ENCODE data around the gene SLC35B4. TPM values are rescaled to one million over a fixed set of nuclear protein-coding genes. Genes with fewer than 3 reads are reported as not detected.

Gene SLC35B4
- total RNA-seq, 5 donors from 2014 or later (not counting 1 experiment from before 2014, with no cell fraction given) = 12.6 to 14.0 (median 13.5) TPM

DNA sequence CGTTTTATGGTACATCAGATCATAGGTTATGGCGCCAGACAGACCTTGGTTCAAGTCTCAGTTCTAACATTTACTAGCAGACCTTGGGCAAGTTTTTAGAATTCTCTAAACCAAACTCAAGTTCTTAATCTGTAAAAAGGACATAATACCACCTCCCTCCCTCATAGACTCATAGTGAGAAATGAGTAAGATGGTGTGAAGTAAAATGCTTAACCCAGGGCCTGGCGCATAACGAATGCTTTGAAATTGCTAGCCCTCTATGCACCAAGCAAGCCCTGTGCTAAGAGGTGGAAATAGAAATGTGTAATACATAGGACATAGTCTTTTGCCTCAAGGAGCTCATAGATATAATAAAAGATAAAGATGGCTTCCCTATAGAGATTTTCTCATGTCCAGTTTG, 17.7 kb upstream of the SLC35B4 start:
- no peaks in the 10 kb centered on the region for H3K9me3 ChIP-seq
- no peak overlapping the region for H3K27ac Mint-ChIP-seq
- no peak overlapping the region for H3K27ac ChIP-seq (ENCODE audit: low read length)
- H3K9me3 Mint-ChIP-seq = peaks cover 0 to 5% (median 0%) of the 10 kb centered on the region in 3 donors
- no peak overlapping the region for H3K4me3 Mint-ChIP-seq
- H3K36me3 Mint-ChIP-seq = no peaks in the 10 kb centered on the region
- no peaks in the 10 kb centered on the region for H3K4me1 Mint-ChIP-seq
- DNase-seq (no peak), ATAC-seq (replicated peaks in 1 of 4) (no peak)
- ChIA-PET POLR2A (no interaction called here), CTCF (interaction anchor here in 1 of 2 donors (0.9 kb wide), 1 partner anchor 25 kb away, joined by 3 read pairs; no protein-coding TSS in a partner anchor)
- 64% methylated on average over 2 of the region's 4 CpGs for whole genome bisulfite sequencing (ENCODE audit: insufficient coverage)
- H3K36me3 ChIP-seq (ENCODE audit: control insufficient read depth in 2 of 2, extremely low read depth in 1 of 2, insufficient read depth in 1 of 2, low read length in 1 of 2) = no peaks in the 10 kb centered on the region
- no peaks in the 10 kb centered on the region for H3K4me1 ChIP-seq (ENCODE audit: control insufficient read depth in 1 of 2, extremely low read depth in 1 of 2, insufficient read depth in 2 of 2, low read length in 2 of 2)
- peaks cover 22 to 30% of the 10 kb centered on the region in 2 donors for H3K27me3 Mint-ChIP-seq
- H3K27me3 ChIP-seq (replicated peaks in 1 of 2; ENCODE audit: control insufficient read depth in 2 of 2, extremely low read depth in 1 of 2, insufficient read depth in 2 of 2, low read length in 1 of 2) = peaks cover 0 to 10% of the 10 kb centered on the region in 2 experiments
- no peak overlapping the region for H3K4me3 ChIP-seq (ENCODE audit: control insufficient read depth in 1 of 2, extremely low read depth in 1 of 2, low read length in 1 of 2)

DNA sequence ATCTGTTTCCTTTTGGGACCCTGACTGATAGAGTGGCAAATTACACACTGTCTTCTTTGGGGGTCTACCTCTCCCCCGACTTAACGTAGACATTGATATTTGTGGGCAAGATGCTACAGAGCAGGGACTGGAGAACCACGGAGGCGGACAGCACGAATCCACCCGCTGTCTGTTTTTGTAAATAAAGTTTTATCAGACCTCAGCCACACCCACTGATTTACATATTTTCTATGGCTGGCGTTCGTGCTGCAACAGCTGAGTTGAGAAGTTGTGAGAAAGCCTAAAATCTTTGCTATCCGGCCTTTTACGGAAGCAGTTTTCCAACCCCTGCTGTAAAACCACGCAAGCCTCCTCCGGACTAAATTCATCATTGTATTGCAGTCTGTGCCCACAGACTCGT, 17.2 kb upstream of the SLC35B4 start:
- H3K36me3 ChIP-seq (ENCODE audit: control insufficient read depth in 2 of 2, extremely low read depth in 1 of 2, insufficient read depth in 1 of 2, low read length in 1 of 2) = no peaks in the 10 kb centered on the region
- Mint-ChIP-seq H3K27ac (no peak overlapping the region), H3K9me3 (peaks cover 0 to 3% (median 0%) of the 10 kb centered on the region in 3 donors), H3K4me3 (no peak overlapping the region), H3K4me1 (no peaks in the 10 kb centered on the region), H3K36me3 (no peaks in the 10 kb centered on the region), H3K27me3 (peaks cover 22 to 33% of the 10 kb centered on the region in 2 donors)
- DNase-seq = no peak
- ATAC-seq (replicated peaks in 1 of 4) = no peak
- H3K27me3 ChIP-seq (replicated peaks in 1 of 2; ENCODE audit: control insufficient read depth in 2 of 2, extremely low read depth in 1 of 2, insufficient read depth in 2 of 2, low read length in 1 of 2) = peaks cover 0 to 10% of the 10 kb centered on the region in 2 experiments
- 94% methylated on average over 6 of the region's 13 CpGs for WGBS (ENCODE audit: insufficient coverage)
- no peak overlapping the region for H3K27ac ChIP-seq (ENCODE audit: low read length)
- H3K4me1 ChIP-seq (ENCODE audit: control insufficient read depth in 1 of 2, extremely low read depth in 1 of 2, insufficient read depth in 2 of 2, low read length in 2 of 2) = no peaks in the 10 kb centered on the region
- no peaks in the 10 kb centered on the region for H3K9me3 ChIP-seq
- no peak overlapping the region for H3K4me3 ChIP-seq (ENCODE audit: control insufficient read depth in 1 of 2, extremely low read depth in 1 of 2, low read length in 1 of 2)
- POLR2A ChIA-PET = no interaction called here
- CTCF ChIA-PET = interaction anchor here in 1 of 2 donors (0.9 kb wide), 1 partner anchor 26 kb away, joined by 3 read pairs; no protein-coding TSS in a partner anchor

DNA sequence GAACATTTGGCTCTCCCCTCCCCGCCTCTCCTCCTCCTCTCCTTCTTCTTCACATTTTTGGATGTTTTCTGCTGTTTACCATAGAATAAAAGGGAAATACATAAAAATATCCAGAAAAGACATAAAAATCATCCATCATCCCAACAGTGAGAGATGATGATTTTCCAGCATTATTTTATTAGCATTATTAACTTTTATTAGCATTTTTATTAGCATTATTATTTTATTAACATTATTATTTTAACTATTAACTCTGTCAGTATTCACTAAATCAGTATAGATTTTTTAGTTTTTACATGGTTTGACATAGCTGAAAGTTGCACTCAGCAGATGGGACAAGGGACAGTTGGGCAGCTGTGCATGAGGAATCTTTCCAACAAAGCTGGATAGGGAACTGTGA, 16.2 kb upstream of the SLC35B4 start:
- H3K4me1 Mint-ChIP-seq = peaks cover 0 to 4% (median 2%) of the 10 kb centered on the region in 3 donors
- no peak overlapping the region for H3K4me3 ChIP-seq (ENCODE audit: control insufficient read depth in 1 of 2, extremely low read depth in 1 of 2, low read length in 1 of 2)
- no peak overlapping the region for H3K27ac ChIP-seq (ENCODE audit: low read length)
- H3K27me3 Mint-ChIP-seq = peaks cover 24 to 33% of the 10 kb centered on the region in 2 donors
- no peaks in the 10 kb centered on the region for H3K36me3 Mint-ChIP-seq
- ATAC-seq (replicated peaks in 1 of 4) (no peak), DNase-seq (no peak)
- peaks cover 0 to 10% of the 10 kb centered on the region in 2 experiments for H3K27me3 ChIP-seq (replicated peaks in 1 of 2; ENCODE audit: control insufficient read depth in 2 of 2, extremely low read depth in 1 of 2, insufficient read depth in 2 of 2, low read length in 1 of 2)
- no peaks in the 10 kb centered on the region for H3K36me3 ChIP-seq (ENCODE audit: control insufficient read depth in 2 of 2, extremely low read depth in 1 of 2, insufficient read depth in 1 of 2, low read length in 1 of 2)
- CTCF ChIA-PET = no interaction called here
- no peaks in the 10 kb centered on the region for H3K9me3 Mint-ChIP-seq
- H3K4me1 ChIP-seq (ENCODE audit: control insufficient read depth in 1 of 2, extremely low read depth in 1 of 2, insufficient read depth in 2 of 2, low read length in 2 of 2) = no peaks in the 10 kb centered on the region
- POLR2A ChIA-PET = no interaction called here
- no peaks in the 10 kb centered on the region for H3K9me3 ChIP-seq
- H3K4me3 Mint-ChIP-seq = no peak overlapping the region
- H3K27ac Mint-ChIP-seq = no peak overlapping the region
- WGBS (ENCODE audit: insufficient coverage) = no CpG with 5 or more reads among the region's 1 CpG

DNA sequence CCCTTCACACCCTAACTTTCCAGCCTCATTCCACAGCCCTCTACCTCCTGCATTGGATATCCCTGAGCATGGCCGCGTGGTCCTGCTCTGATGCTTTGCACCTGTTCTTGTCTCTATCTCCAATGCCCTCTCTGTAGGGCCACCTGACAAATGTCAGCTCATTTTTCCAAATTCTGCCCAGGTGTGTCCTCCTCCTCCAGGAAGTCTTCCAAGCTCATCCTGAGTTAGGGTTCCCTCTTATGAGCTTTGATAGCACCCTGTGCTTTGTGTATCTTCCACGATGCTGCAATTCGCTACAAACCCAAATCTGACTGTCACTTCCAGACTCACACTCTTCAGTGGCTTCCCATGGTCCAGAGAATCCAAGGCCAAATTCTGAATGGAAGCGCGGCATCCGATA, 14.7 kb upstream of the SLC35B4 start:
- ATAC-seq (replicated peaks in 1 of 4) (no peak), DNase-seq (no peak)
- ChIA-PET CTCF (interaction anchor here in 1 of 2 donors (0.5 kb wide), 1 partner anchor 1097 kb away, joined by 3 read pairs; no protein-coding TSS in a partner anchor), POLR2A (no interaction called here)
- H3K27ac ChIP-seq (ENCODE audit: low read length) = no peak overlapping the region
- Mint-ChIP-seq H3K4me1 (peaks cover 0 to 7% (median 4%) of the 10 kb centered on the region in 3 donors), H3K4me3 (no peak overlapping the region), H3K27ac (no peak overlapping the region), H3K36me3 (no peaks in the 10 kb centered on the region), H3K9me3 (no peaks in the 10 kb centered on the region), H3K27me3 (peaks cover 23 to 33% of the 10 kb centered on the region in 2 donors)
- no peaks in the 10 kb centered on the region for H3K9me3 ChIP-seq
- peaks cover 0 to 8% of the 10 kb centered on the region in 2 experiments for H3K27me3 ChIP-seq (replicated peaks in 1 of 2; ENCODE audit: control insufficient read depth in 2 of 2, extremely low read depth in 1 of 2, insufficient read depth in 2 of 2, low read length in 1 of 2)
- H3K4me1 ChIP-seq (ENCODE audit: control insufficient read depth in 1 of 2, extremely low read depth in 1 of 2, insufficient read depth in 2 of 2, low read length in 2 of 2) = no peaks in the 10 kb centered on the region
- WGBS (ENCODE audit: insufficient coverage) = 95% methylated on average over 6 of the region's 7 CpGs
- no peaks in the 10 kb centered on the region for H3K36me3 ChIP-seq (ENCODE audit: control insufficient read depth in 2 of 2, extremely low read depth in 1 of 2, insufficient read depth in 1 of 2, low read length in 1 of 2)
- H3K4me3 ChIP-seq (ENCODE audit: control insufficient read depth in 1 of 2, extremely low read depth in 1 of 2, low read length in 1 of 2) = no peak overlapping the region

DNA sequence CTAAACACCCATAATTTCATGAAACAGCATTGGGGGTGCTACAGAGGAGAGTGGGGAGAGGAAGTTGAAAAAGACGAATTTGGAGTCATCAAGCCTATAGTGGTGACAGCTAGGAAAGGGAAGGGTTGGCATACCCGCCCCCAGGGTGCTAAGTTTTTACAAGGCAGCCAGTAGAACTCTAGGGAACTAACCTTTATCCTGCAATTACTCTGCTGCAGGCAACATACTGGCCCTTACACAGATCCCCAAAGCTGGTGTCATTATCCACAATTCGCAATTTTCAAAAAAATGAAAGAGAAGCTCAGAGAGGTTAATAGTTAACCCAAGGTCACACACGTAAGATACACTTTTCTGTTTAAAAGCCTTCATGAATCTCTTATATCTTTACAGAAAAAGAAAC, 14.2 kb upstream of the SLC35B4 start:
- H3K4me1 Mint-ChIP-seq = peaks cover 0 to 7% (median 4%) of the 10 kb centered on the region in 3 donors
- no peak for DNase-seq
- no peaks in the 10 kb centered on the region for H3K9me3 Mint-ChIP-seq
- no peak for ATAC-seq (replicated peaks in 1 of 4)
- Histone ChIP-seq H3K9me3 (no peaks in the 10 kb centered on the region), H3K4me1 (ENCODE audit: control insufficient read depth in 1 of 2, extremely low read depth in 1 of 2, insufficient read depth in 2 of 2, low read length in 2 of 2) (no peaks in the 10 kb centered on the region), H3K36me3 (ENCODE audit: control insufficient read depth in 2 of 2, extremely low read depth in 1 of 2, insufficient read depth in 1 of 2, low read length in 1 of 2) (no peaks in the 10 kb centered on the region), H3K4me3 (ENCODE audit: control insufficient read depth in 1 of 2, extremely low read depth in 1 of 2, low read length in 1 of 2) (no peak overlapping the region), H3K27ac (ENCODE audit: low read length) (no peak overlapping the region), H3K27me3 (replicated peaks in 1 of 2; ENCODE audit: control insufficient read depth in 2 of 2, extremely low read depth in 1 of 2, insufficient read depth in 2 of 2, low read length in 1 of 2) (peaks cover 0 to 8% of the 10 kb centered on the region in 2 experiments)
- H3K36me3 Mint-ChIP-seq = no peaks in the 10 kb centered on the region
- 40% methylated on average over 2 of the region's 4 CpGs for WGBS (ENCODE audit: insufficient coverage)
- no peak overlapping the region for H3K27ac Mint-ChIP-seq
- no peak overlapping the region for H3K4me3 Mint-ChIP-seq
- CTCF ChIA-PET = interaction anchor here in 1 of 2 donors (0.5 to 0.6 kb wide), 2 partner anchors 180 to 1096 kb away, joined by 3 read pairs; no protein-coding TSS in a partner anchor
- peaks cover 23 to 33% of the 10 kb centered on the region in 2 donors for H3K27me3 Mint-ChIP-seq
- POLR2A ChIA-PET = no interaction called here

DNA sequence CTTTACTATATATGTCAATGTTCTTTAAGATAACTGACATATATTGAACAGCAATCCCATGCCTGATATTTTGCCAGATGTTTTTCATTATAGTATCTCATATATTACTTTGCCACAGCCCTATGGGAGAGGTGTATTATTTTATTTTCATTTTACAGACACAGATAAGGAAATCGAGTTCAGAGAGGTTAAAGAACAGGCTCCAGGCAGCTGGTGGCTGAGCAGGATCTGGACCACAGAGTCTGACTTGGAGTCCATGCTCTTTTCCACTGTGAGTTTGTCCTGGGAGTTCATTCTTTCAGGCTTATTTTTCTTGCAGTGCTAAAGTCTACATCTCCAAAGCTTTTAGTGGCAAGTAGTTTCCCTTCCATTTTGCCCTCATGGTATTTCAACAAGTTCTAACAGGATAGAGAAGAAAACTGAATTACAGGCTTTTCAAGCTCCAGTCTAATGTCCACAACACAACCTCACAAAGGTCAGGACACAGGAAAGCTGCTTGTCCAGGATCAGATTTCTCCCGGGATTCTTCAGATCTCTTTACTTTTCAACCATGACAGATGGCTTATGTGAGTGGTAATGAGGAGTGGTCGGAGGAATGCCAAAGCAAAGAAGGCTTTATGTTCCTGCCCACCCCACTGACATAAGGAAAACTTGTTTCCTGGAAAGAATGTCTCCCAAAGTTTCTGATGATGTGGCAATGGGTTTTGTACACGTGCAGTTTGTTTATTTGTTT, 13.1 kb upstream of the SLC35B4 start:
- no peaks in the 10 kb centered on the region for H3K36me3 ChIP-seq (ENCODE audit: control insufficient read depth in 2 of 2, extremely low read depth in 1 of 2, insufficient read depth in 1 of 2, low read length in 1 of 2)
- no peak overlapping the region for H3K27ac Mint-ChIP-seq
- ATAC-seq (replicated peaks in 1 of 4) (no peak), DNase-seq (no peak)
- no peaks in the 10 kb centered on the region for H3K36me3 Mint-ChIP-seq
- H3K9me3 ChIP-seq = no peaks in the 10 kb centered on the region
- H3K4me1 ChIP-seq (ENCODE audit: control insufficient read depth in 1 of 2, extremely low read depth in 1 of 2, insufficient read depth in 2 of 2, low read length in 2 of 2) = no peaks in the 10 kb centered on the region
- WGBS (ENCODE audit: insufficient coverage) = no CpG with 5 or more reads among the region's 4 CpGs
- H3K4me1 Mint-ChIP-seq = peaks cover 0 to 7% (median 4%) of the 10 kb centered on the region in 3 donors
- H3K27ac ChIP-seq (ENCODE audit: low read length) = no peak overlapping the region
- no peaks in the 10 kb centered on the region for H3K9me3 Mint-ChIP-seq
- CTCF ChIA-PET = interaction anchor here (0.6 to 0.7 kb wide), 2 partner anchors 217 to 1354 kb away, joined by 3 read pairs; no protein-coding TSS in a partner anchor
- peaks cover 0 to 1% of the 10 kb centered on the region in 2 experiments for H3K27me3 ChIP-seq (replicated peaks in 1 of 2; ENCODE audit: control insufficient read depth in 2 of 2, extremely low read depth in 1 of 2, insufficient read depth in 2 of 2, low read length in 1 of 2)
- POLR2A ChIA-PET = no interaction called here
- H3K4me3 Mint-ChIP-seq = no peak overlapping the region
- no peak overlapping the region for H3K4me3 ChIP-seq (ENCODE audit: control insufficient read depth in 1 of 2, extremely low read depth in 1 of 2, low read length in 1 of 2)
- H3K27me3 Mint-ChIP-seq = peaks cover 18 to 28% of the 10 kb centered on the region in 2 donors

All from T-cell (primary cell).